Middle frontal gyrus (tissue), 1 donor: Measurements from ENCODE around the gene ISCU.
"Not testable (repeated sequence)": the region's sequence is repeated elsewhere in the genome, so short reads cannot be mapped to it uniquely, and the experiment has no call there.

Experiments used
- DNase-seq: peaks from one replicate; pipeline ENCODE4 v3.0.0-alpha.2; 2015; ENCODE audit warnings: low spot score; ENCODE audit errors: extremely low spot score

ISCU gene

DNA sequence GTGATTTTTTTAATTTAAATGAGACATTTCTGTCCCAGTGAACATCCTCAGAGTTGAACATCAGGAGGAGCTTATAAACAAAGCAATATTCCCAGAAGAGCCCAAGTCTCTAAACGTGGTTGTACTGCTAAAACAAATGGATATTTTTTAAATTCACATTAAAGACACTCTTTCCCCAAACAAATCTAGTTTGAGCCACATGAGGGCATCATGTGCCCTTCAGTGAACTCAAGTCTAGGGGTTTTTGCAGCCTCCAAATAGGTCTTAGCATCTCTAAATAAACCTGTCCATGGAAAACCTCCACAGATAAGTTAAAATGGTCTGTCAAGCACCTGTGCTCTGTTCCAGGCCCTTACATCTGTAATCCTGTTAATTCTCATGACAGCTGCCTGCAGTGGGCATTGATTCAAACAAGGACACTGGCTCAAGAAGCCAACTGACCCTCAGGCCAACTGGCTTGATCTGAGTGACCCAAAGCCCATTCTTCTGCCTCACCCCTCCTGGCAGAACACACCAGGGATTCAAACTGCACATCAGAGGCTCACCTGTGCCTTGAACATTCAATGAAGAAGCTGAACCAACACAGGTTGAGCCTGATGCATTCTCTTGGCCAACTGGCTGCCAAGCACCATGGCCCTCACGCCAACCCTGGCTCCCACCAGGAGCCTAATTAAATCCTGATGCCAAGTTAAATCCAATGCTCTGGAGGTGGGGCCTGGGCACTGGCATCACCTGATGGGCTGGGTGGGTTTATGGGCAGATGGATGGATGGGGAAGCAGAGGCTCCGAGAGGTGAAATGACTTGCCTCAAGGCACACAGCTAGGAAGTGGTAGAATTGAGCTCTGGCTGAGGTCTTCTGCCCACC lies 8.6 kb downstream of the ISCU start:
- no peak for DNase-seq

- no peak for DNase-seq
Measured at GRCh38 chr12:108571609-108572165, 9.3 kb downstream of the ISCU start.

DNA sequence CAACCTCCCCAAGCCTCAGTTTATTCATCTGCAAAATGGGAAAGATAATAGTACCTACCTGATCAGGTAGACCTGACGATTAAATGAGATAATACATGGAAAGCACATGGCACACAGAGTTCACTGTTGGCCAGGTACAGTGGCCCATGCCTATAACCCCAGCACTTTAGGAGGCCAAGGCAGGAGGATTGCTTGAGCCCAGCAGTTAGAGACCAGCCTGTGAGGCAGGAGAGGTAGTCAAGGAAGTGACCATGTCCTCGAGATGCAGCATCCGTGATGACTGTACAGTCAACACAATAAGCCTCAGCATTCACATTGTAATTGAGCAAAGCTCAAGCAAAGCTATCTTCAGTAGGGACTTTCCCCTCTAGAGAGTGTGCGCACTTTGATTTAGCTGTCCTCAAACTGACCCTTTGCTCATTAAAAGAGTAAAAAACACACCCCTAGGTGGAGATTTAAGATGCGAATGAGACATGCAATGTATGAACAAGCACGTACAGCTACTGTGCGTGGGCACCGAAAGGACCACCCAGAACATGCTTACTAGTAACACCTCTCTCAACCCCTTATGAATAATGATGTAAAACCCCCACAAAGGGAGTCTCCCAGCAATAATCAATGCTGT lies 9.9 kb downstream of the ISCU start:
- DNase-seq, result no peak

DNA sequence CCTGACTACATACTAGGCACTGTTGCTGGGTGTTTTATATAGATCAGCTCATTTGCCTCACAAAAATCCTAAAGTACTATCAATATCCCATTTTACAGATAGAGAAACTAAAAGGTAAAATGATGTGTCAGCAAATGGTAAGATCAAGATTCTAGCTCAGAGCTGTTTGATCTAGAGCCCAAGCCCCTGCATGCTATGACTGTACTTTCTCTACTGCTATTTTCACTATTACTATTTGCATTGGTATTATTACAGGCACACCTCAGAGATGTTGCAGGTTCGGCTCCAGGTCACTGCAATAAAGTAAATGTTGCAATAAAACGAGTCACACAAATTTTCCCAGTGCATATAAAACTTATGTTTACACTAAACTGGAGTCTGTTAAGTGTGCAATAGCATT lies 10.9 kb downstream of the ISCU start:
- no peak for DNase-seq

GRCh38 chr12:108574276-108574675 lies 11.9 kb downstream of the ISCU start:
- DNase-seq, result not testable (repeated sequence)

GRCh38 chr12:108575199-108575912 lies 13.0 kb downstream of the ISCU start:
- no peak for DNase-seq

DNA sequence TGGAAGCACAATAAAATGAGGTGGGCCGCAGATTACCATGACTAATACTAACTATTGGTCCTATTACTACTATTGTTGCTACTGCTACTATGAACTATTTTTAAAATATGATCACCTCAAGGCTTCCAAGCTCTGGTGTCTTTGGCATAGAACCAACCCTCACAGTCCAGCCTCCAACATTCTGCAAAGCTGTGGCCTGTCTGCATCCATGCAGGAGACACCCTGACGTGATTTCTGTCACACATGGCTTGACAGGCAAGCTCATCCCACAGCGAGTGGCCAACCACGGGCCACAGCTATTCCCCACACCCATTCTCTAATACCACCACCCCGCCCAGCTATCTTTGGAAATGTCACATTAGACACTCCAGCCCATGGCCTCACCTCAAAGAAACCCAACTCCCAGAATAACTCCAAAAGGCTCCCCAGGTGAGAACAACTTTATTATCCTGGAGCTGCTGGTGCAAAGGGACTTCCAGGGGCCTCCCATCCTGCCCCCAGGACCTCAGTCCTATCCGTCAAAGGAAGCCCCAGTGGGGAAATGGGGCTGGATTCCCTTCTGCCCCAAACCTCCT lies 14.4 kb downstream of the ISCU start:
- no peak for DNase-seq

GRCh38 chr12:108577458-108577857 lies 15.1 kb downstream of the ISCU start:
- DNase-seq, result no peak

- no peak for DNase-seq
Measured at GRCh38 chr12:108578264-108578663, 15.9 kb downstream of the ISCU start.

GRCh38 chr12:108578813-108579212 lies 16.4 kb downstream of the ISCU start:
- no peak for DNase-seq

GRCh38 chr12:108580531-108580930 lies 18.1 kb downstream of the ISCU start:
- no peak for DNase-seq

GRCh38 chr12:108581311-108582227 lies 19.2 kb downstream of the ISCU start:
- no peak for DNase-seq

DNA sequence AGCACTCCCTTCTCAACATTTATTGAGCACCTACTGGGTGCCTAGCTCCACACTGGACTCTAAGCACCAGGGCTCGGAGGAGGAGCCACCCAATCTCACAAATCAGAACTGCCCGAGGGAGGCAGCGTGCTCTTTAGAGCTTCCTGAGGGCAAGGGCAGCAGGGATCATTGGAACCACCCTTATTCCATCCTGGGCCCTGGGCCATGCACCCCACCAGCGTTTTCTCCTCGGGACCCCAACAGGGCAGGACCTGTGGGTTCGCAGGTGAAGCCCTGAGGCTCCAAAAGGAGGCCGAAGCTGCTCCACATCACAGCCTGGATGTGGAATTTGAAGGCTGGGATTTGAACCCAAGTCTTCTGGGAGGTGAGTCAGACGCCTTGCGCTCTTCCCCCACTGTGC lies 20.1 kb downstream of the ISCU start:
- DNase-seq, result no peak

GRCh38 chr12:108582978-108583770 lies 20.8 kb downstream of the ISCU start:
- no peak for DNase-seq

DNA sequence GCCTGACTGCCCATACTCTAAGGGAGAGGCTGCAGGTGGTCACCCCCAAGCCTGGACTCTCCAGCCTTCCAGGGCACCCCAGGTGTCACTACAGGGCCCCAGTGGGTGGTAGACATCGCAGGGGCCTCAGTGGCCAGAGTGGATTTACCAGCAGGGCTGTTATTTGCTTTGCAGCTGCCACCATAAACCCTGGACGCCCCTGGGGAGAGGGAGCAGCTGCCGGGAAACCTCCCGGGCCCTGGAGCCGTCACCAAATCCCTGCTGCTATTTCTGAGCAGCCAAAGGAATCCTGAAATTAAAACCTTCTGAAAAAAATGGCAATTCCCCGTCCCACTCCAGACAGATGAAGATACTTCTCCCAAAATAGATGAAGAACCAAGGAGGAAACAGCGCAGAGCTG lies 21.6 kb downstream of the ISCU start:
- no peak for DNase-seq

GRCh38 chr12:108584456-108585065 lies 22.2 kb downstream of the ISCU start:
- no peak for DNase-seq

DNA sequence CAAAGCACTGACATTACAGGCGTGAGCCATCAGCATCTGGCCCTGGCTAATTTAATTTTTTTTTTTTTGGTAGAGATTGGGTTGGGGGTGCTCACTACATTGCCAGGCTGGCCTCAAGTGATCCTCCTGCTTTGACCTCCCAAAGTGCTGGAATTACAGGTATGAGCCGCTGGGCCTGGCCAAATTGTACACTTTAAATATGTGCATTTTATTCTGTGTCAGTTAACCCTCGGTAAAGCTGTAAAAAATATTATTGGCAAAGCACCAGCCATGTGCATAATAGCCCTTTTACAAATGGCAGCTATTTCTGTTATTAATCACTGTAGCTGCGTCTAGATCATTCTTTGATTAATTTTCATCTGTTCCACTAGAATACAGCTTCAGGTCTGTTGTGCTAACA lies 23.5 kb downstream of the ISCU start:
- no peak for DNase-seq

GRCh38 chr12:108586306-108586705 lies 23.9 kb downstream of the ISCU start:
- no peak for DNase-seq

- DNase-seq, result no peak
Measured at GRCh38 chr12:108587826-108588225, 25.4 kb downstream of the ISCU start.
